ENCODE data around the gene ALK.

ALK gene

GRCh38 chr2:29377788-29378187, 543.6 kb downstream of the ALK start:
- no peak for DNase-seq

GRCh38 chr2:29376541-29376940, 544.8 kb downstream of the ALK start:
- no peak for DNase-seq

GRCh38 chr2:29375843-29376242, 545.5 kb downstream of the ALK start:
- DNase-seq, result no peak

- DNase-seq, result no peak
Observed at GRCh38 chr2:29374823-29375222, 546.6 kb downstream of the ALK start.

- no peak for DNase-seq
Observed at GRCh38 chr2:29373870-29374269, 547.5 kb downstream of the ALK start.

GRCh38 chr2:29372185-29372584, 549.2 kb downstream of the ALK start:
- no peak for DNase-seq

GRCh38 chr2:29370581-29371125, 550.7 kb downstream of the ALK start:
- no peak for DNase-seq

- no peak for DNase-seq
Observed at GRCh38 chr2:29370173-29370572, 551.2 kb downstream of the ALK start.

GRCh38 chr2:29368659-29369040, 552.7 kb downstream of the ALK start:
- DNase-seq, result no peak

GRCh38 chr2:29367986-29368658, 553.3 kb downstream of the ALK start:
- DNase-seq, result no peak

GRCh38 chr2:29363111-29363510, 558.3 kb downstream of the ALK start:
- DNase-seq, result no peak

- no peak for DNase-seq
Observed at GRCh38 chr2:29361231-29361630, 560.2 kb downstream of the ALK start.

- DNase-seq, result no peak
Observed at GRCh38 chr2:29360016-29360784, 561.2 kb downstream of the ALK start.

- DNase-seq, result no peak
Observed at GRCh38 chr2:29353403-29353991, 567.9 kb downstream of the ALK start.

- no peak for DNase-seq
Observed at GRCh38 chr2:29351916-29352591, 569.3 kb downstream of the ALK start.

GRCh38 chr2:29351248-29351647, 570.1 kb downstream of the ALK start:
- DNase-seq, result no peak

- no peak for DNase-seq
Observed at GRCh38 chr2:29349316-29350030, 571.9 kb downstream of the ALK start.

GRCh38 chr2:29347774-29348461, 573.5 kb downstream of the ALK start:
- DNase-seq, result no peak

- no peak for DNase-seq
Observed at GRCh38 chr2:29345236-29345635, 576.1 kb downstream of the ALK start.

- DNase-seq, result no peak
Observed at GRCh38 chr2:29343830-29344229, 577.6 kb downstream of the ALK start.

- DNase-seq, result peak; percentile 28
Observed at GRCh38 chr2:29336341-29337241, 584.8 kb downstream of the ALK start.

Data from COR-L47 (cell line).